Liver (tissue), 9 donors: ENCODE measurements around the gene ATG2B. TPM values are rescaled to one million over a fixed set of nuclear protein-coding genes. Genes with fewer than 3 reads are reported as not detected.
A peak's percentile ranks its signal among the peaks of the same experiment; 100 is the strongest.

Experiments
- DNase-seq: peaks from one replicate; pipeline ENCODE4 v3.0.0-alpha.2; 2017; ENCODE audit warnings: low spot score
- H3K27ac ChIP-seq, 2 donors: one replicate each; pipeline ENCODE4 v1.7.0; 2013; ENCODE audit warnings: inconsistent platforms in 2 of 2, low read length in 2 of 2, control low read depth in 1 of 2, low read depth in 1 of 2, mild to moderate bottlenecking in 1 of 2
- H3K27me3 ChIP-seq, 4 donors: one replicate each; pipeline versions ENCODE4 v1.6.1 to v1.7.0; 2013; ENCODE audit warnings: low read length in 3 of 4, inconsistent platforms in 1 of 4, mild to moderate bottlenecking in 1 of 4, moderate library complexity in 1 of 4; ENCODE audit not compliant: control insufficient read depth in 4 of 4, insufficient read depth in 4 of 4
- H3K36me3 ChIP-seq, 4 donors: one replicate each; pipeline versions ENCODE4 v1.6.1 to v1.7.0; 2013; ENCODE audit warnings: low read length in 3 of 4, mild to moderate bottlenecking in 3 of 4, low read depth in 1 of 4, moderate library complexity in 1 of 4; ENCODE audit not compliant: control insufficient read depth in 4 of 4, insufficient read depth in 3 of 4
- H3K4me1 ChIP-seq, 4 donors: one replicate each; pipeline versions ENCODE4 v1.6.1 to v1.7.0; 2013; ENCODE audit warnings: low read length in 3 of 4, mild to moderate bottlenecking in 3 of 4, moderate library complexity in 1 of 4; ENCODE audit not compliant: control insufficient read depth in 4 of 4, insufficient read depth in 4 of 4
- H3K4me3 ChIP-seq, 3 donors: one replicate each; pipeline versions ENCODE4 v1.6.1 to v1.7.0; 2013; ENCODE audit warnings: low read length in 3 of 3, control low read depth in 1 of 3, low read depth in 1 of 3, mild to moderate bottlenecking in 1 of 3
- H3K9ac ChIP-seq, 2 donors: one replicate each; pipeline ENCODE4 v1.7.0; 2013; ENCODE audit warnings: low read length in 2 of 2, mild to moderate bottlenecking in 2 of 2, moderate library complexity in 2 of 2, control low read depth in 1 of 2, low read depth in 1 of 2
- H3K9me3 ChIP-seq, 4 donors: one replicate each; pipeline versions ENCODE4 v1.6.1 to v1.7.0; 2013; ENCODE audit warnings: low read length in 3 of 4; ENCODE audit not compliant: control insufficient read depth in 4 of 4
- ATF3 ChIP-seq: IDR thresholded peaks from 2 replicates; pipeline ENCODE4 v1.6.1; 2016; ENCODE audit warnings: antibody characterized with exemption
- EGR1 ChIP-seq, 2 donors: IDR thresholded peaks; 2 replicates each; pipeline ENCODE4 v1.6.1; 2016 to 2018; ENCODE audit warnings: antibody characterized with exemption in 2 of 2, low read depth in 2 of 2
- FOXA1 ChIP-seq: IDR thresholded peaks from 2 replicates; pipeline ENCODE4 v1.6.1; 2016; ENCODE audit warnings: antibody characterized with exemption
- FOXA2 ChIP-seq: IDR thresholded peaks from 2 replicates; pipeline ENCODE4 v1.6.1; 2016; ENCODE audit warnings: antibody characterized with exemption
- GABPA ChIP-seq, 2 donors: IDR thresholded peaks in 1 of 2; conservative IDR thresholded peaks in 1 of 2; 2 replicates each; pipeline ENCODE4 v1.6.1; 2016; ENCODE audit warnings: antibody characterized with exemption in 2 of 2, mild to moderate bottlenecking in 1 of 2, moderate library complexity in 1 of 2
- HNF4A ChIP-seq, 2 donors: conservative IDR thresholded peaks; 2 replicates each; pipeline ENCODE4 v1.6.1; 2016; ENCODE audit warnings: antibody characterized with exemption in 2 of 2, mild to moderate bottlenecking in 2 of 2
- JUND ChIP-seq, 2 donors: IDR thresholded peaks; 2 replicates each; pipeline ENCODE4 v1.6.1; 2016; ENCODE audit warnings: antibody characterized with exemption in 2 of 2
- NR2F2 ChIP-seq: IDR thresholded peaks from 2 replicates; pipeline ENCODE4 v1.6.1; 2016; ENCODE audit warnings: antibody characterized with exemption
- RAD21 ChIP-seq, 2 donors: IDR thresholded peaks; 2 replicates each; pipeline ENCODE4 v1.6.1; 2016; ENCODE audit warnings: antibody characterized with exemption in 2 of 2, mild to moderate bottlenecking in 2 of 2
- RXRA ChIP-seq, 2 donors: IDR thresholded peaks; 2 replicates each; pipeline ENCODE4 v1.6.1; 2017 to 2018; ENCODE audit warnings: antibody characterized with exemption in 2 of 2, mild to moderate bottlenecking in 1 of 2
- SP1 ChIP-seq: IDR thresholded peaks from 2 replicates; pipeline ENCODE4 v1.6.1; 2018; ENCODE audit warnings: antibody characterized with exemption, mild to moderate bottlenecking
- TAF1 ChIP-seq: conservative IDR thresholded peaks from 2 replicates; pipeline ENCODE4 v1.6.1; 2016; ENCODE audit warnings: antibody characterized with exemption, mild to moderate bottlenecking
- YY1 ChIP-seq: IDR thresholded peaks from 2 replicates; pipeline ENCODE4 v1.6.1; 2016; ENCODE audit warnings: antibody characterized with exemption, mild to moderate bottlenecking
- WGBS: extraction: QIAGEN DNeasy Blood & Tissue Kit; methylation state at CpG from one replicate; pipeline ENCODE4 v1.1.7; 2013; 5-methylcytosine and 5-hydroxymethylcytosine counted together
- polyA plus RNA-seq, 2 donors: library from polyadenylated mRNA; stranded (reverse) in 1 of 2; unstranded in 1 of 2; fragments of 200-250 nt in 1 of 2; fragments of >200 nt in 1 of 2; fragmentation: Nextera tagmentation in 1 of 2; extraction: Ambion mirVana in 1 of 2; gene quantifications; one replicate each; pipeline versions ENCODE4 v1.2.1 to v1.2.3, GENCODE V29; 2013 to 2015
- total RNA-seq, 2 donors: library from RNA; depleted of rRNA; stranded (reverse); fragments of >200 nt; gene quantifications; one replicate each; pipeline ENCODE4 v1.2.3, GENCODE V29; 2014
- TF ChIP-seq, protein P1 (sequence below): IDR thresholded peaks from 2 replicates; pipeline ENCODE4 v1.6.1; 2016; ENCODE audit warnings: antibody characterized with exemption, mild to moderate bottlenecking
- TF ChIP-seq, protein P2 (sequence below): IDR thresholded peaks from 2 replicates; pipeline ENCODE4 v1.6.1; 2016; ENCODE audit warnings: antibody characterized with exemption
- TF ChIP-seq, protein P3 (sequence below): IDR thresholded peaks from 2 replicates; pipeline ENCODE4 v1.6.1; 2016; ENCODE audit warnings: antibody characterized with exemption
- donor health status: healthy.
- donor health status: healthy.
- donor health status: healthy.
- donor health status: healthy.
- donor health status: healthy.

Gene ATG2B
- total and polyA plus RNA-seq, 4 donors, result 4.7 to 36.0 (median 20.5) TPM

- TF ChIP-seq FOXA1 (no peak), YY1 (no peak), GABPA (IDR thresholded peaks at IDR 0.05 in 1 of 2, conservative IDR thresholded peaks at IDR 0.05 in 1 of 2) (no peak)
These were observed 27.8 kb upstream of the ATG2B start (continued) for GRCh38 chr14:96390965-96391292.

DNA sequence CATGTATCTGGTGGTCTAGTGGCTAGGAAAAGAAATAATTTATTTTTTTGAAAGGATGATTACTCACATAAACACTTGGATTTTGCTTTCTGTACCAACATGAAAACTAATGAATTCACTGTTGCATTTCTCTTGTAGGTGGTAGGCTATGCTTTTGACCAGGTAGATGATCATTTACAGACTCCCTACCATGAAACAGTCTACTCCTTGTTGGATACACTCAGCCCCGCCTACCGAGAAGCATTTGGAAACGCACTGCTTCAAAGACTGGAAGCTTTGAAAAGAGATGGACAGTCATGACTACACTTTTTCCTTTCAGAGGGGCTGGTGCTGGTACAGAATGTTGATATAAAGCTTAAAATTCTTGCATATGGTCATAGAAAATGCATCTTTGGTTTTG lies 22.2 kb upstream of the ATG2B start:
- WGBS, result 97% methylated on average over 3 of the region's 3 CpGs
- H3K36me3 ChIP-seq, result peaks cover 0 to 21% (median 9%) of the 10 kb centered on the region in 4 donors
- no peak for TF ChIP-seq HNF4A (conservative IDR thresholded peaks at IDR 0.05)

GRCh38 chr14:96384740-96385139 lies 21.6 kb upstream of the ATG2B start:
- 91% methylated on average over 1 of the region's 1 CpG for WGBS
- Histone ChIP-seq H3K9ac (no peak overlapping the region), H3K4me1 (no peaks in the 10 kb centered on the region), H3K4me3 (no peak overlapping the region), H3K36me3 (peaks cover 0 to 21% (median 9%) of the 10 kb centered on the region in 4 donors), H3K27ac (no peak overlapping the region), H3K27me3 (no peaks in the 10 kb centered on the region), H3K9me3 (no peaks in the 10 kb centered on the region)
- TF ChIP-seq FOXA1 (no peak), JUND (IDR thresholded peaks at IDR 0.05) (no peak), FOXA2 (no peak), RXRA (IDR thresholded peaks at IDR 0.05) (no peak), EGR1 (IDR thresholded peaks at IDR 0.05; ENCODE audit: low read depth in 2 of 2) (no peak), SP1 (no peak), NR2F2 (no peak), TAF1 (no peak), HNF4A (conservative IDR thresholded peaks at IDR 0.05) (no peak)
- TF ChIP-seq, protein P1, sequence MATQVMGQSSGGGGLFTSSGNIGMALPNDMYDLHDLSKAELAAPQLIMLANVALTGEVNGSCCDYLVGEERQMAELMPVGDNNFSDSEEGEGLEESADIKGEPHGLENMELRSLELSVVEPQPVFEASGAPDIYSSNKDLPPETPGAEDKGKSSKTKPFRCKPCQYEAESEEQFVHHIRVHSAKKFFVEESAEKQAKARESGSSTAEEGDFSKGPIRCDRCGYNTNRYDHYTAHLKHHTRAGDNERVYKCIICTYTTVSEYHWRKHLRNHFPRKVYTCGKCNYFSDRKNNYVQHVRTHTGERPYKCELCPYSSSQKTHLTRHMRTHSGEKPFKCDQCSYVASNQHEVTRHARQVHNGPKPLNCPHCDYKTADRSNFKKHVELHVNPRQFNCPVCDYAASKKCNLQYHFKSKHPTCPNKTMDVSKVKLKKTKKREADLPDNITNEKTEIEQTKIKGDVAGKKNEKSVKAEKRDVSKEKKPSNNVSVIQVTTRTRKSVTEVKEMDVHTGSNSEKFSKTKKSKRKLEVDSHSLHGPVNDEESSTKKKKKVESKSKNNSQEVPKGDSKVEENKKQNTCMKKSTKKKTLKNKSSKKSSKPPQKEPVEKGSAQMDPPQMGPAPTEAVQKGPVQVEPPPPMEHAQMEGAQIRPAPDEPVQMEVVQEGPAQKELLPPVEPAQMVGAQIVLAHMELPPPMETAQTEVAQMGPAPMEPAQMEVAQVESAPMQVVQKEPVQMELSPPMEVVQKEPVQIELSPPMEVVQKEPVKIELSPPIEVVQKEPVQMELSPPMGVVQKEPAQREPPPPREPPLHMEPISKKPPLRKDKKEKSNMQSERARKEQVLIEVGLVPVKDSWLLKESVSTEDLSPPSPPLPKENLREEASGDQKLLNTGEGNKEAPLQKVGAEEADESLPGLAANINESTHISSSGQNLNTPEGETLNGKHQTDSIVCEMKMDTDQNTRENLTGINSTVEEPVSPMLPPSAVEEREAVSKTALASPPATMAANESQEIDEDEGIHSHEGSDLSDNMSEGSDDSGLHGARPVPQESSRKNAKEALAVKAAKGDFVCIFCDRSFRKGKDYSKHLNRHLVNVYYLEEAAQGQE, result no peak
- TF ChIP-seq, protein P2, sequence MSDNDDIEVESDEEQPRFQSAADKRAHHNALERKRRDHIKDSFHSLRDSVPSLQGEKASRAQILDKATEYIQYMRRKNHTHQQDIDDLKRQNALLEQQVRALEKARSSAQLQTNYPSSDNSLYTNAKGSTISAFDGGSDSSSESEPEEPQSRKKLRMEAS, result no peak
- no peak for DNase-seq

More for the DNA sequence above, 22.2 kb upstream of the ATG2B start:
- no peak overlapping the region for H3K9ac ChIP-seq
- DNase-seq, result no peak
- no peaks in the 10 kb centered on the region for H3K9me3 ChIP-seq
- H3K27ac ChIP-seq, result no peak overlapping the region
- no peaks in the 10 kb centered on the region for H3K4me1 ChIP-seq
- H3K27me3 ChIP-seq, result no peaks in the 10 kb centered on the region
- H3K4me3 ChIP-seq, result no peak overlapping the region

DNA sequence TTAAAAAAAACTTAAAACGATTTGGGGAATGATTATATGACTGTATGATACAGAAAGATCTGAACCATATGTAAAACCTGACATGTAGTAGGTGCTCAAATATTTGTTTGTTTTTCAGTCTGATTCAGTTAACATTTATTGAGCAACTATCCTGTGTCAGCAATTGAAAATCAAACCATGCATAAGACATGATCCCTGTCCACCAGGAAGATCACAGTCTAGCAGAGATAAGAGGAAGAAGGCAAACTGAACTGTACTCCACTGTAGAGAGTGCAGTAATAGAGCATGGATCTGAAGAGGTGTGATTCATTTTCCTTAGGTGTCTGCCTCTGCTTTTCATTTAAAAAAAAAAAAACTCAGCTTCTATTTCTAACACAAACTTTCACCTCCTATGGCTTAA lies 20.9 kb upstream of the ATG2B start:
- Histone ChIP-seq H3K9ac (no peak overlapping the region), H3K27ac (no peak overlapping the region), H3K27me3 (no peaks in the 10 kb centered on the region), H3K9me3 (no peaks in the 10 kb centered on the region), H3K4me3 (no peak overlapping the region), H3K4me1 (no peaks in the 10 kb centered on the region), H3K36me3 (peaks cover 0 to 21% (median 9%) of the 10 kb centered on the region in 4 donors)
- DNase-seq, result no peak
- 73% methylated on average over 1 of the region's 1 CpG for WGBS
- no peak for TF ChIP-seq GABPA (IDR thresholded peaks at IDR 0.05 in 1 of 2, conservative IDR thresholded peaks at IDR 0.05 in 1 of 2)
- TF ChIP-seq ATF3, result no peak
- TF ChIP-seq NR2F2, result no peak
- TF ChIP-seq JUND (IDR thresholded peaks at IDR 0.05), result no peak
- TF ChIP-seq RXRA (IDR thresholded peaks at IDR 0.05), result no peak
- TF ChIP-seq, protein P3, sequence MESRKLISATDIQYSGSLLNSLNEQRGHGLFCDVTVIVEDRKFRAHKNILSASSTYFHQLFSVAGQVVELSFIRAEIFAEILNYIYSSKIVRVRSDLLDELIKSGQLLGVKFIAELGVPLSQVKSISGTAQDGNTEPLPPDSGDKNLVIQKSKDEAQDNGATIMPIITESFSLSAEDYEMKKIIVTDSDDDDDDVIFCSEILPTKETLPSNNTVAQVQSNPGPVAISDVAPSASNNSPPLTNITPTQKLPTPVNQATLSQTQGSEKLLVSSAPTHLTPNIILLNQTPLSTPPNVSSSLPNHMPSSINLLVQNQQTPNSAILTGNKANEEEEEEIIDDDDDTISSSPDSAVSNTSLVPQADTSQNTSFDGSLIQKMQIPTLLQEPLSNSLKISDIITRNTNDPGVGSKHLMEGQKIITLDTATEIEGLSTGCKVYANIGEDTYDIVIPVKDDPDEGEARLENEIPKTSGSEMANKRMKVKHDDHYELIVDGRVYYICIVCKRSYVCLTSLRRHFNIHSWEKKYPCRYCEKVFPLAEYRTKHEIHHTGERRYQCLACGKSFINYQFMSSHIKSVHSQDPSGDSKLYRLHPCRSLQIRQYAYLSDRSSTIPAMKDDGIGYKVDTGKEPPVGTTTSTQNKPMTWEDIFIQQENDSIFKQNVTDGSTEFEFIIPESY, result no peak
- no peak for TF ChIP-seq EGR1 (IDR thresholded peaks at IDR 0.05; ENCODE audit: low read depth in 2 of 2)
- no peak for TF ChIP-seq FOXA2
- TF ChIP-seq RAD21 (IDR thresholded peaks at IDR 0.05), result peak in 1 of 2 donors; percentile 17
- peak; percentile 15 to 34 for TF ChIP-seq HNF4A (conservative IDR thresholded peaks at IDR 0.05)
